GM11168 (cell line): ENCODE data around the gene OGFRL1.

Experiments used
- in situ Hi-C: fragments of 300-500 bp; cut with MboI; formaldehyde crosslinking; loops from one replicate; pipeline ENCODE4 v1.12.0; 2022; ENCODE audit warnings: low sequenced_read_pairs; ENCODE audit not compliant: unreplicated experiment

OGFRL1 gene

GRCh38 chr6:71330501-71330900 lies 41.9 kb downstream of the OGFRL1 start:
- in situ Hi-C loops: no loop called here

- in situ Hi-C loops: no loop called here
Measured at GRCh38 chr6:71332012-71332411, 43.4 kb downstream of the OGFRL1 start.

- in situ Hi-C loops: no loop called here
Measured at GRCh38 chr6:71333050-71333449, 44.4 kb downstream of the OGFRL1 start.

- in situ Hi-C loops: no loop called here
Measured at GRCh38 chr6:71333697-71334096, 45.1 kb downstream of the OGFRL1 start.

DNA sequence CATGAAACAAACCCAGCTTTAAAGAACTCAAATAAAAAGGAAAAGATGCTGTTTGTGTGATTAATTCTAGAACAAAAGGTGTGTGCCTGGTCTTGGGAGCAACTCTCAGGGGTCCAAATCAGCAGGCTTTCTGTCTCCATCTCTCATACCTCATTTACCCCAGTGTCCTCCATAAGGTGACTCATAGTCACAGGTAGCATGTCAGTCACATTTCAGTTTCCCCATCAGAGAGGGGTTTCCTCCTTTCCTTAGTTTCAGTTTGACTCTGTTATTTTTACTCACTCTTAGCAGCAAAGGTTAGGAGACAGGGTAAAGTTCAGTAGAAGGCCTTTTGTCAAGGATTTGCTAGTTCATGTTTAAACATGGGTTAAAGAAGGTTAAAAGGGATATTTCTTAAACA lies 46.2 kb downstream of the OGFRL1 start:
- in situ Hi-C loops: no loop called here

DNA sequence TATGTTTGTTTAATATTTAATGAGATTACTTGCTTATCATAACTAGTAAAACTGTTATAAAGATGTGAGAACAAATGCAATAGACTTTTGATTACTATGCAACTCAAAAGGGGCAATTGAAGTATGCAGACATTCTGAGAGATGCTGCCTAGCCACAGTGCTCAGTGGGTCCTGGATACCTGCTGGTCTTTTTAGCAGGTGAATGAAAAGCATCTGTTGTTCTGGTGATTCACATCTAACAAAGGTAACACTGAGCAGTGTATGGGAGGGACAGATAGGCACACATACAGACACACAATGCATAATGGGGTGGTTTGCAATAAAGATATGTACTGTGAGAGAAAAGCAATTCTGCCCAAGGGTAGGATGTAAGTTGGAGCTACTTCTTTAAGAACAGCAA lies 46.9 kb downstream of the OGFRL1 start:
- in situ Hi-C loops: no loop called here

- in situ Hi-C loops: no loop called here
Measured at GRCh38 chr6:71336901-71337300, 48.3 kb downstream of the OGFRL1 start.

DNA sequence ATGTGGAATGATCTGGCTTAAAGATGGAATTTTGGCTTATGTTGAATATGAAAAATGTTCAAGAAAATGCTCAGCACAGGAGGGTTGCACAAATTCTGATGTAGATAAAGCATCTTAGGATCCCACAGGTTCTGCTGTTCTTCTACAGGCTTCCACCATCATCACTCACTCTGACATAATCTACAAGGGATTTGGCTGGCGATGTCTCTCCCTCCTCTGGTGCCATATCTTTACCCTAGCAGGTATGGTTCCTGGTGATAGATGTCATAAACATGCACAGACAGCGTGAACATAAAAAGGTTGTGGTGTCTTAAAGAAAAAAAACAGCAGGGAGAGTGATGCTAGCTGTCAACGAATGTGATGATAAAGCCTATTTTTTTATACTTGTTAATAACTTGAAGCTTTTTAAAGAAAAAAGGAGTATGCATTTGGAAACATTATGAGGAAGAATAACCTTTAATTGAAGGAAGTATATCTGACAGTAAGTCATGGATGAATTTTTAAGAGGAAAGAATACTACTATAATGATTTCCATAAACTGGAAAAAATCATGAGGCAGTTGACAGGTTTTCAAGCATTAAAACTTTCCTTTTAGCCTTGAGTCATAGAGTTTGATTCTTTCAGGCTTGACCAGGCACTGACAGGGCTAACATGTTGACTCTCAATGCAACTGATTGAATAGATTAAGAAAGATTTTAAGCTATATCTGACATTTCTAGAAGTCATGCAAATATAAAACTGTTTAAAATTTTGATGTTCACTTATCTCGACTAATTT lies 50.1 kb downstream of the OGFRL1 start:
- in situ Hi-C loops: no loop called here

DNA sequence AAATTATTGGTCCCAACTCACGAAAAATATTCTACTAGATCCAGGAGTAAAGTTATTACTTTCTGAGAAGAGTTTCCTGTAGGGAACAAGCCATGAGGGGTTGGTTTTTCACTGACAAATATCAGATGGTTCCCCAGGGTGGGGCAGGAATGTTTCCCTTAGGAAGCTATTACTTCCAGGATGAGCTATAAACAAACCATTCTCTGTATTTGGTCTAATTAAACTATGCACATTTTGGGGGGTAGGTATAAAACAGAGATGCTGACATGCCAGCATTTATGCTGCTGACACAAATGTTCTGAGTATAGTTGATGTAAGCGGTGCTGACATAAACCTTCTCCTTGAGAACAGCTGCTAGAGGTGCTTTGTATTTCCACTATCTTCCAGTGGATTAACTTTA lies 54.2 kb downstream of the OGFRL1 start:
- in situ Hi-C loops: no loop called here

DNA sequence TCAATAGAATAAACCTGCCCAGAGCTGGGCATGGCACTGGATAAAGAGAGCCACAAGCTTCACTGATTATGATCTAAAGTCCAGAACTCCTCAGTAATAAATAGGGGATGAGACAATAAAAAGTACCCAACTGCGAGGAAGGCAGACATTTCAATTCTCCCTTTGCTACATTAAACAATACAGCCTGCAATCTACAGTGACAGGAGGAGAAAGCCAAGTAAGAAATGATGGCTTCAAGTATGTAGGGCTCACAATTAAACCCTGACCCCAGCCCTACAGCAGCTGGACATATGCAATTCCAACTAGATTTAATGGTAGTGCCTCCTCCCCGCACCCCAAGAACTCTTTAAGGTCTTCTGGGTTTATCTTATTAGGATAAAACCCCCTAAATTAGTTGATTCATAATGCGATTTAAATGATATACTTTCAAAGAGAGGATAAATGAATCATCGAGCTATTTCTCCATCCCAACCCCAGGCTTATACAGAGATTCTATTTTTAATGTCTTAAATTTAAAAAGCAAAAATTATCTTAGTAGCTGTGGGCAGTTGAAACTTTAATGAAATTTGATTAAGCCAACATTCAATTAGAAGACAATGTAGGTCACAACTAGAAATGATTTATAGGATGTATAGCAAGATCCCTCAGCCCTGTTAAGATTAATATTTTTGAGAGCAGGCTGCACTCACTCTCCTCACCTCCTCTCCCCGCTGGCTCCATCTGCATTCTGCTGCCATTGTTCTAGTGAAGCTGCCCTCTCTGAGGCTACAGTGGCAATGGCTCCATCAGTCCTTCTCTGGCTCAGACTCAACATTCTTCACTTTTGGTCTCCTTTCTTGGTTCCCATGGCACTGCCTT lies 57.1 kb downstream of the OGFRL1 start:
- in situ Hi-C loops: no loop called here

DNA sequence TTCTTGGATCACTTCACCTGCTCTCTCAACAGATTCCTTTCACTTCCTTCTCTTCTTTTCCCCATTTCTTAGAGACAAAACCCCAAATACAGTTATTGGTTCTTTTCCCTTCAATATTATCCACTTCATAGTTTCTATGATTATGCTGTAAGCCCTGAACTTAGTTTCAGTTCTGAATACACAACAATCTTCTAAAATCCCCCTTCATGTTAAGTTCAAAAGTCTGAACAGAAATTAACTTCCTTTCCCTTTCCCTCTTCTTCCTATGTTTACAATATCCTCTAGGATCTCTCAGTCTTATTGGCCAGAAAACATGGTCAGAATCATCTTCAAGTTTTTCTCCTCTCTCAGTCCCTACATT lies 57.7 kb downstream of the OGFRL1 start:
- in situ Hi-C loops: no loop called here

GRCh38 chr6:71347119-71347518 lies 58.5 kb downstream of the OGFRL1 start:
- in situ Hi-C loops: no loop called here

DNA sequence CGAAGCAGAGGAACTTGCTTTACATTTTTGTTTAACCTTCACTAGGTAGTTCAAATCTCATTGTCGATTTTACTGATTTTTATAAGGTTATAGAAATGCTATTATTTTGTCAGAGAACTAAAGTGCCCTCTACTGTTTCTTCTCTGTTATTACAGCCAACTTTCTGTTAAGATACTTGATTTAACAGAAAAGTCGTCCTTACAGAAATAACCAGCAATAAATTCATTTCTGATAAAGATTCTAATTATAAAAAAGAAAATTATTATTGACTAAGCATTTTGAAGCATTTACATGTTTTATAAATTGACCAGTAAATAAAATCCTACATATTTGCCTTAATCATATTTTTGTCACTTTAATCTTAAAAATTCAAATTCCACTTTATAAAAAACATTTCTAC lies 60.8 kb downstream of the OGFRL1 start:
- in situ Hi-C loops: no loop called here

DNA sequence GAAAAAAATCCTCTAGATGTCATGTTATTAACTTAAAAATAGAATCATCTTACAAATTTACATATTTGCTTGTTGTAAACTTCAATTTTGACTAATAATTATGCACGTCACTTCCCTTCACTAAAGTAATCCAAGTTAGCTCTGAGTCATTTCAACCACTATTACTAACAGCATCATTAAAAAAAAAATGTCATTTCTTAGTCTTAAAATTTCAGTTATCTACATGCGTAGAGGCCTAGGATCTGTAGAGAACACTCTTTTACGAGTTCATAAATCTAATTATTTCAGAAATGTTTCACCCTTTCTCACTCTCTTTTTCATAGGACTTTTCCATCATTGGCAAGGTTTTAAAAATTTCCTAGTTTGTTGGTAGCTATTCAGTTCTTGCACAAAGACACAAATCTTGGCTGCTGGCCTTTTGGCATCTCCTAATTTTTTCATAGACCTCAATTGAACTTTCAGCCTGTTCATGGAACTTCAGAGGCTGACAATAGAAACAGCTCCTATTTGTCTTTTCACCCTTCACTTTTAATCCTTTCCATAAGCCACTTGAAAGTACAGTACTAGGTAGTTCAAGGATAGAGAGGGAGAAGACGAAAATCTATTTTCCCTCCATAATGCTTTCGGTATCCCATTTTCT lies 61.5 kb downstream of the OGFRL1 start:
- in situ Hi-C loops: no loop called here

GRCh38 chr6:71351190-71351589 lies 62.6 kb downstream of the OGFRL1 start:
- in situ Hi-C loops: no loop called here
